Measurements from ENCODE around the gene SNX14. TPM values are rescaled to one million over a fixed set of nuclear protein-coding genes. Genes with fewer than 3 reads are reported as not detected.
"Not testable (repeated sequence)": the region's sequence is repeated elsewhere in the genome, so short reads cannot be mapped to it uniquely, and the experiment has no call there.

Gene SNX14
- total RNA-seq, 4 donors from 2014 or later, result 50.8 to 97.3 (median 76.9) TPM

DNA sequence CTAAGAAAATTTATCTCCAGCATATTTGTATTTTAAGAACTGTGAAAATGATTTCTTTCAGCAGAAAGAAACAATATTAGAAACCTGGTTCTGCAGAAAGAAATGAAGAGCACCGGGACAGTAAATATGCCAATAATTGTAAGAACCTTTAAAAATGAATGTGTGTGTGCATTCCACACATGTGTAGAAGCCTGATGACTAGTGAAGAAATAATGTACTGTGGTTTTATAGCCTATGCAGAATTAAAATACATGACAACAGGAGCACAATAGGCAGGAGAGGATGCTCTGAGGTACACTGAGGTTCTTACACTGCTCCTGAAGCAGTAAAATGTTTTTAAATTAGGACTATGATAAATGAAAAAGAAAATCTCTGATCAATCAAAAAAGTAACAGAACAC lies 48.9 kb downstream of the SNX14 start:
- H3K4me3 ChIP-seq, result no peak overlapping the region
- no peak for TF ChIP-seq EP300 (IDR thresholded peaks at IDR 0.05)
- no peak for TF ChIP-seq POLR2A (IDR thresholded peaks at IDR 0.05)
- TF ChIP-seq, protein P1, sequence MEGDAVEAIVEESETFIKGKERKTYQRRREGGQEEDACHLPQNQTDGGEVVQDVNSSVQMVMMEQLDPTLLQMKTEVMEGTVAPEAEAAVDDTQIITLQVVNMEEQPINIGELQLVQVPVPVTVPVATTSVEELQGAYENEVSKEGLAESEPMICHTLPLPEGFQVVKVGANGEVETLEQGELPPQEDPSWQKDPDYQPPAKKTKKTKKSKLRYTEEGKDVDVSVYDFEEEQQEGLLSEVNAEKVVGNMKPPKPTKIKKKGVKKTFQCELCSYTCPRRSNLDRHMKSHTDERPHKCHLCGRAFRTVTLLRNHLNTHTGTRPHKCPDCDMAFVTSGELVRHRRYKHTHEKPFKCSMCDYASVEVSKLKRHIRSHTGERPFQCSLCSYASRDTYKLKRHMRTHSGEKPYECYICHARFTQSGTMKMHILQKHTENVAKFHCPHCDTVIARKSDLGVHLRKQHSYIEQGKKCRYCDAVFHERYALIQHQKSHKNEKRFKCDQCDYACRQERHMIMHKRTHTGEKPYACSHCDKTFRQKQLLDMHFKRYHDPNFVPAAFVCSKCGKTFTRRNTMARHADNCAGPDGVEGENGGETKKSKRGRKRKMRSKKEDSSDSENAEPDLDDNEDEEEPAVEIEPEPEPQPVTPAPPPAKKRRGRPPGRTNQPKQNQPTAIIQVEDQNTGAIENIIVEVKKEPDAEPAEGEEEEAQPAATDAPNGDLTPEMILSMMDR (IDR thresholded peaks at IDR 0.05), result no peak
- no peak overlapping the region for H3K27ac ChIP-seq
- H3K27me3 ChIP-seq, result no peaks in the 10 kb centered on the region
- H3K36me3 ChIP-seq, result peaks cover 0 to 71% (median 0%) of the 10 kb centered on the region in 3 donors
- no peaks in the 10 kb centered on the region for H3K9me3 ChIP-seq
- 91 to 97% methylated on average over 1 of the region's 1 CpG for WGBS, 2 donors
- no peaks in the 10 kb centered on the region for H3K4me1 ChIP-seq
- no peak for DNase-seq (ENCODE audit: low spot score in 2 of 2)

DNA sequence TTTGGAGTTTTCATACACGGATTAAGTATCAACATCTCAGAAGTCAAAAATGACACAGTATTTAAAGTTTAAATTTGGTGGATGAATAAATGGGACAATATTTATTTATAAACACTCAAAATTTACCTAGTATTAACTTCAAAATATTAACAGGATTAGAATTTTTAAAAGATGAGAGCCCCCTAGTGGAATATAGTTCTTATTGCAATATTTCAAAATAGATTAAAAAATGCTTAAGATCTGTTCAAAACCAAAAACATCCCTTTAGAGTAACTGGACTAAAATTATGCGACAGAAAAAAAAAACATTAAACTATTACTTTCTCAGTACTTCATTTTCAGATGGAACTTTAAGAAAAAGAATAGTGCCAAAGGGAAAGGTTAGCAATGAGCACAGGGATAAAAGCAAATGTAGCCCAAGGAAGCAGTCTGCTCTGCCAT lies 56.6 kb downstream of the SNX14 start:
- Histone ChIP-seq H3K4me3 (no peak overlapping the region), H3K27me3 (no peaks in the 10 kb centered on the region), H3K9me3 (no peaks in the 10 kb centered on the region), H3K27ac (no peak overlapping the region), H3K36me3 (peaks cover 0 to 33% (median 3%) of the 10 kb centered on the region in 3 donors), H3K4me1 (no peaks in the 10 kb centered on the region)
- WGBS, 2 donors, result 48 to 55% methylated on average over 2 of the region's 2 CpGs
- no peak for TF ChIP-seq POLR2A (IDR thresholded peaks at IDR 0.05)
- TF ChIP-seq, protein P1 (IDR thresholded peaks at IDR 0.05), result peak in 4 of 5 experiments; percentile 36 to 74 (median 50)
- no peak for DNase-seq (ENCODE audit: low spot score in 2 of 2)

DNA sequence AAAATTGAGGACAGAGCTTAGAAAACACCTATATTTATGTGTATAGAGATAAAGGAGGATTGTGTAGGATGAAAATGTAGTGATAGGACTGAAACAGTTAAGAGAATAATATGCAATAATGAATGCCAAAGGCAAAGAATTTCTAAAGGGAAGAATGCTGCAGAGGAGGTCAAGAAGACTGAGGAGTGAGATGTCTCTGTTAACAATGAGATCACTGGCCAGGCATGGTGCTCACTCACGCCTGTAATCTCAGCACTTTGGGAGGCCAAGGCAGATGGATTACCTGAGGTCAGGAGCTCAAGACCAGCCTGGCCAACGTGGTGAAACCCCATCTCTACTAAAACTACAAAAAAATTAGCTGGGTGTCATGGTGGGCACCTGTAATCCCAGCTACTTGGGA lies 69.4 kb downstream of the SNX14 start:
- 81 to 84% methylated on average over 2 of the region's 2 CpGs for WGBS, 2 donors

DNA sequence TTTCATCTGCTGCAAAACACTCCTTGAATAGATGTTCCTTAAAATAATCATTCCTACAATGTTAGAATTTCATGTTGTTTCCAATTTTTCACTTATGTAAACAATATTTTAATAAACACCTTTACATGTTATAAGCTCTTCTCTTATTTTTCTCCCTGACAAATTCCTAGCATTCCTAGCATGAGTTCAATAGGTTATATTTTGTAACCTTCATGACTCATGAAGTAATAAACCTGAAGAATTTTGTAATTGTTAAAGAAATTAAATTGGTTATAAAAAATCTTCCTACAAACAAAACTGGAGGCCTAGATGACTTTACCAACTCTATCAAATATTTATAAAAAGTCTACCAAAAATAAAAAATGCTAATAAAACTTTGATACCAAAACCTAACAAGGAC lies 77.5 kb downstream of the SNX14 start:
- DNase-seq (ENCODE audit: low spot score in 2 of 2), result no peak
- no peaks in the 10 kb centered on the region for H3K4me1 ChIP-seq
- H3K36me3 ChIP-seq, result peaks cover 0 to 80% (median 4%) of the 10 kb centered on the region in 3 donors
- H3K27ac ChIP-seq, result no peak overlapping the region
- H3K27me3 ChIP-seq, result no peaks in the 10 kb centered on the region
- no peak overlapping the region for H3K4me3 ChIP-seq
- TF ChIP-seq, protein P1 (IDR thresholded peaks at IDR 0.05), result no peak
- TF ChIP-seq EP300 (IDR thresholded peaks at IDR 0.05) (no peak), POLR2A (IDR thresholded peaks at IDR 0.05) (no peak)
- H3K9me3 ChIP-seq, result no peaks in the 10 kb centered on the region

More for the DNA sequence above, 69.4 kb downstream of the SNX14 start:
- H3K4me3 ChIP-seq; DNase-seq (ENCODE audit: low spot score in 2 of 2); H3K9me3 ChIP-seq; H3K27me3 ChIP-seq; H3K27ac ChIP-seq; H3K4me1 ChIP-seq: not testable (repeated sequence)
- peaks cover 0 to 84% (median 11%) of the 10 kb centered on the region in 3 donors for H3K36me3 ChIP-seq

DNA sequence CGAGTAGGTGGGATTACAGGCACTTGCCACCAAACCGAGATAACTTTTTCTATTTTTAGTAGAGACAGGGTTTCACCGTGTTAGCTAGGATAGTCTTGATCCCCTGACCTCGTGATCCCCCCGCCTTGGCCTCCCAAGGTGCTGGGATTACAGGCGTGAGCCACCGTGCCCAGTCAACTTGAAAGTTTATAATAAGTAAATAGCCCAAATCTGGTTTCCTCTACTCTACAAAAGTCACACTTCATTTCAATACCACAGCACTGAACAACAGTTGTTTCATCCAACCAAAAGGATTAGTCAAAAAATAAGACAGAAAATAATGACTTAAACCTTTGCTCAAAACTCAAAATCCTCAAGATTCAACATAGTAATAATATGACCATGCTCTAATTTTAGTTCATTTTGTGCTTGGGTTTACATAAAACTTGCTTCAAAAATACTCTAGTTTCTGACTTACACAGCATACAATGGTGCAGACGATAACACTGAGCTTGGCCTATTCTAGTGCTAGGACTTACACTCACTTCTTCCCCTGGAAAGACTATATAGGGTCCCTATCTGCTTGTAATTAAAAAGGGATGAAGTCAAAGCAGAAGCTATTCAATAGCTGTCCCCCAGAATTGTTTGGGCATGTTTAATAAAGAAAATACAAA lies 87.1 kb downstream of the SNX14 start:
- H3K9me3 ChIP-seq, result no peaks in the 10 kb centered on the region
- H3K27me3 ChIP-seq, result no peaks in the 10 kb centered on the region
- H3K27ac ChIP-seq, result no peak overlapping the region
- WGBS, 2 donors, result 87 to 90% methylated on average over 8 of the region's 8 CpGs
- DNase-seq (ENCODE audit: low spot score in 2 of 2), result no peak
- peaks cover 0 to 65% (median 3%) of the 10 kb centered on the region in 3 donors for H3K36me3 ChIP-seq
- no peak overlapping the region for H3K4me3 ChIP-seq
- H3K4me1 ChIP-seq, result no peaks in the 10 kb centered on the region
- TF ChIP-seq, protein P1 (IDR thresholded peaks at IDR 0.05), result no peak
- TF ChIP-seq EP300 (IDR thresholded peaks at IDR 0.05) (no peak), POLR2A (IDR thresholded peaks at IDR 0.05) (no peak)
